NCI-H526 treated with DMSO at 0.1 percent for 48 hours (cell line): ENCODE measurements around the gene KCNIP4.

Source experiments
- DNase-seq: peaks from one replicate; lab custom pipeline; 2025; lab: John Stamatoyannopoulos, UW

Gene KCNIP4

GRCh38 chr4:21900211-21900610 lies 48.4 kb downstream of the KCNIP4 start:
- DNase-seq, result no peak

DNA sequence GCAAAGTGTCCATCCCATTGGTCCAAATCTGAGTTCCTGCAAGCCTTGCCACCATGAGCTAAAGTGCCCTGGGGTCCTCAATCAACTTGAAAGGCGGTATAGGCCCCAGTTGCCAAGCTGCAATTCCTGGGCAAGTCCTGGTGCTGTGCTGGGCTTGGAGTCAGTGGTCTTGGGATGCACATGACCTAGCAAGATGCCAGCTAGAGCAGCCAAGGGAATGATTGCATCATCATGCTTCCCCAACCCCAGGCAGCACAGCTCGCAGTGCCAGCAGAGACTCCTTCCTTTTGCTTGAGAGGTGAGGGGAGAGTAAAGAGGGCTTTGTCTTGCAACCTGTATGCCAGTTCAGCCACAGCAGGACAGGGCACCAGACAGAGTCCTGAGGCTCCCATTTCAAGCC lies 50.5 kb downstream of the KCNIP4 start:
- no peak for DNase-seq

GRCh38 chr4:21896767-21897166 lies 51.8 kb downstream of the KCNIP4 start:
- DNase-seq, result no peak

- DNase-seq, result no peak
These were observed 55.4 kb downstream of the KCNIP4 start for GRCh38 chr4:21893136-21893535.

GRCh38 chr4:21890231-21890630 lies 58.3 kb downstream of the KCNIP4 start:
- no peak for DNase-seq

GRCh38 chr4:21888195-21888976 lies 60.2 kb downstream of the KCNIP4 start:
- no peak for DNase-seq

- DNase-seq, result no peak
These were observed 61.1 kb downstream of the KCNIP4 start for GRCh38 chr4:21887481-21887880.

- DNase-seq, result no peak
These were observed 62.8 kb downstream of the KCNIP4 start for GRCh38 chr4:21885770-21886169.

DNA sequence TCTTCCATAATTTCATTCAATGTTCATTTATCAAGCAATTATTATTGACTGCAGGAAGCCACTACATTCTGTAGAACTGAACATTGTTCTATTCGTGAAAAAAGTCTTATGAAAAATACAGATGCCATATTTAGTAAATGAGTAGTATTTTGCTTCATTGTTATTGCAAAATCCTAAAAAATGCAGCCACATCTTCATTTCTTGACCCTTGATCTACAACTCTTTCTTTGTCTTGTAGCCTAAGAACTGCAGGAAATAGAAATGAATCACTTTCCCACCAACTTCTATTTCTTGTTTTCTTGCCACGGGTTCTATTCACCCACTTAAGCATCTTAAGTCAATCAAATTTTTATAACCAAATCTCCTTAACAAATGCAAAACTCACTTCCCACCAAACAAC lies 63.3 kb downstream of the KCNIP4 start:
- DNase-seq, result no peak

DNA sequence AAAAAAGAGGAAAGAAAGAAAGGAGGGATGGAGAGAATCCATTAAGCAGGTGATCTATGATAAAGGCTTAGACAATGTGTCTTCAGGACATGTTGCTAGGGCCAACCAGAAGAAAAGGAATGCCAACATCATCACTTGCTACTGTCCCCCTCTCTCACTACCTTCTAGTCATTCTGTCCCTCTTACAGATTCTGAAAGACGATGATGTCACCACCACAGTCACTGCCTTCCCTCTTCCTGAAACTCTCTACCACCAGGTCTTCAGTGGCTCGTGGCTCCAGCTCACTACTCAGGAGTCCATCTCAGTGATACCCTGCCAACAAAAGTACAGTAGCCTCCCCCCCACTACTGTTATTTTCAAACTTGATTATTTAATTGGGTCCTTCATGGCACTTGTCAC lies 64.0 kb downstream of the KCNIP4 start:
- DNase-seq, result no peak

DNA sequence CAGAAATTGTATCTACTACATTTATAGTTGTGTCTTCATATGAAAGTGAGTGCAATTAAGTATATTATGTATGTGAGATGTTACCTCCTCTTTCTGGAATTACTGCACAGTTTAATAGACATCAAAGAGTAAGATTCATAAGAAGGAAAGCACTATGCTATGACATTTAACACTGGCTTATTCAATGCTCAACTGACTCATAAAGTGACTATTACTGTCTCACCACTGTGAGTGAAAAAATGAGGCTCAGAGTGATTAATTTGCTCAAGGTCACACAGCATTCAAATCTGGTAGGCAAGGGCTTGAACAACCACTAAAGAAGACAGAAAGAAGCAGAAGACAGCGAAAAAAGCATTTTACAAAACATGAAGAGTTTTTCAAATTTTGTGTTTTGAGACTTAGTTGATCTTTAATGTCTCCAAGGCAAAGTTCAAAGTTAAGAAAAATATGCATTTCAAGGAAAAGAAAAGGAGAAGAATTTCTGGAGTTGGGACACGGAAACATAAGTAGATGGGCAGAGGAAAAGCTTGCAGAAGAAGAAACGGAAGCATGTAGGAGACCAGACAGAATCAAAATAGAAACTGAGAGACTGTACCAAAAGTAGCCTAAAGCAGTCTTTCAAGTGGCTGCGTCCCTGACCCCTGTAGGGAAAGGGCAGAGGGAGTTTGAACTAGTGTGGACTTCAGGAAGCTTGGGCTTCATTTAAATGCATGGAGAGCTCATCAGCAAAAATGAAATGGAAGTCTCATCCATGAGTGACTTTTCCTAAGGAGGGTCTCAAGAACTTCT lies 66.3 kb downstream of the KCNIP4 start:
- no peak for DNase-seq

DNA sequence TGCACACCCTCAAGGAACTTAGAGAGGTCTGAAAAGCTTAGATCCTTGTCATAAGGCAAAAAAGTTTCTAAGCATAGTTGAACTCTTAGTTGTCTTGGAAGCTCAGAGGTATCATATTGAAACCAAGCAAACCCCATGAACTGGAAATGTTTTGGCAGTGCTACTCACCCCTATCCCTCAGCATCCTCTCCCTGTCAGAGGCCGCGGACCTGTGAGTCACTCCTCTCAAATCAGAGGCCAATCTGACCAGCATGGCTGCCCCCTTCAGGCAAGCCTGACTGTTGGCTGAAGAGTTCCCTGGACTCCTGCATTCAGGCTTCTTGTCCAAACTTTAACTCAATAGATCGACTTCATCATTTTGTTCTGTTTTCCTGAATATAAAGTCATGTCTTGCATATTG lies 69.4 kb downstream of the KCNIP4 start:
- DNase-seq, result no peak

DNA sequence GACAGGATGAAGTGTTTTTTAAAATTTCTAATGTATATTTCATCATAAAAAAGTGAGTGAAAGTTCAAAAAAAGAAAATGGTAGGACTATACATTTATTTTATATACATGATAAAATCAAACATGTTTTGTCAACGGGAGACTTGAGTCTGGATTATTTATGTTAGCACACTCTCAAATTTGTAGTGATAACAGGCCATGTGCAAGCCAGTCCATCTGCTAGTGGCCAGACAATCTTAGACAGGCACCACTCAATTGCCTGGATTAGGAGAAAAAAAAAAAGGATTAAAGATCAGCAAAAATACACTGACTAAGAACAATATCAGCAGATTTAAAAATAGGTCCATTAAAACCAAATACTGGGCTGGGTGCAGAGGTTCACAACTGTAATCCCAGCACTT lies 71.9 kb downstream of the KCNIP4 start:
- DNase-seq, result no peak

GRCh38 chr4:21873145-21873544 lies 75.4 kb downstream of the KCNIP4 start:
- no peak for DNase-seq

DNA sequence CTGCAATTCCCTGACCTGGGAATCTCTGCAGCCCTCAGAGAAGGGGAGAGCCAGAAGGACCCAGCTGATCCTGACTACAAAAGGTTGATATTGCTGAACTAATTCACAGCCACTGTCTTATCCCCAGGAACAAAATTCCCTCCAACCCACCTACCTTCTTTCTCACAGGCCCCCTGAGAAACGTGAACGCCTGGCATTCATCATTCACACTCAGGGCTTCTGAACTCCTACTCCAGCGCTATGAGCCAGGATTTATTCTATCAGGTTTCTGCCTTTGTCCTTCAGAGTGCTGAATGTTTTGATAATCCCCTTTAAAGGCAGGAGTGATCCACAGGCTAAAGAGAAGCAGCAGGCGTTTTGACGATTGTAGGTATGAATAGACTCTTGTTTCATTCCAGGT lies 76.5 kb downstream of the KCNIP4 start:
- no peak for DNase-seq

- peak; percentile 63 for DNase-seq
These were observed 78.4 kb downstream of the KCNIP4 start for GRCh38 chr4:21869978-21870745.

DNA sequence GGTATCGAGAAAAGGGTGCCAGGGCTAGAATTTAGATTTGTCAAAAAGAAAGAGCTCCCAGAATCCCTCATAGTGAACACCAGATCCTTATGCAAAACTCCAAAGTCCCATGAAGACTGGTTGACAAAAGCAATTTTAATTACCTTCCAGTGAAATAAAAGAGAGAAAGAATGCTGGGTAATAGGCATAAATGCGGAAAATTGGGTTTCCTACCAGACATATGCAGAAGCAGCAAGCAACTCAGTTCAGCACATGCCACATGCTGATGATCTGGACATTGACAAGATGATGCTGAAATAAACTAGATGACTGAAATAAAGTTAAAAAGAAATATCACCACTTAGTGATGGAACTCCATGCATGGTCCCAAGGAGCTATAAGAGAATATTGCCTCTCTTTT lies 83.9 kb downstream of the KCNIP4 start:
- no peak for DNase-seq

DNA sequence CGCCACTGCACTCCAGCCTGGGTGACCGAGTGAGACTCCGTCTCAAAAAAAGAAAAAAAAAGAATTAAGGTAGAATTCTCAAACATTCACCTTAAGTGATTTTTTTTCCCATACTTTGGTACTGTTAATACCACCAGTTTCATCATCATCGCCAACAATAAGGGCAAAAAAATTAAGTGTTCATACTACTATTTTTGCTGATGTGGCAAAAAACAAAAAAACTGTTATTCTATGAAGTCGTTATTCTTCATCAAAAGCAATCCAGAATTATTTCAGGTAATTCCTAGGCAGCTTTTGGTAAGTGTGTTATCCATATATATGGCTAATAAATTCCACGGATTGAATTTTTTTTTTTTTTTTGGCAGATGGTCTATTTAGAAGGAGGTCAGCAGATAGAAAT lies 85.7 kb downstream of the KCNIP4 start:
- no peak for DNase-seq

- no peak for DNase-seq
These were observed 89.6 kb downstream of the KCNIP4 start for GRCh38 chr4:21858971-21859370.

- no peak for DNase-seq
These were observed 91.8 kb downstream of the KCNIP4 start for GRCh38 chr4:21856754-21857153.

DNA sequence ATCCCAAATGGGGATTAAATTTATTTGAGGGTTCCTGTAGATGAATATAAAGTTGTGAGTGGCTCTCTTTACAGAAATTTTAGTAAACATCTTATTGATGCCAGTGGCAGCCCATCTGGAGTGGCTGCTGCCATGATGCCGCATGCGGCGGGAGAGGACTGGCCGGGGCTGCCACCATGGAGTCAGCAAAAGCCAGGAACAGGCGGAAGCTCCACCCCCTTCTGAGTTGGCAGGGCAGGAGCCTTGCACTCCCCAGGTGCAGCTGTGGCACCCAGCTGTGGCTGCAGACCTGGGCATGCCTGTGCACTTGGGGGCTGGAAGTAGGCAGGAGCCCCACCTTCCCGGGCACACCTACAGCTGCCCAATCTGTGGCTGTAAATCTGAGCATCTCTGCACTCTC lies 92.3 kb downstream of the KCNIP4 start:
- no peak for DNase-seq

DNA sequence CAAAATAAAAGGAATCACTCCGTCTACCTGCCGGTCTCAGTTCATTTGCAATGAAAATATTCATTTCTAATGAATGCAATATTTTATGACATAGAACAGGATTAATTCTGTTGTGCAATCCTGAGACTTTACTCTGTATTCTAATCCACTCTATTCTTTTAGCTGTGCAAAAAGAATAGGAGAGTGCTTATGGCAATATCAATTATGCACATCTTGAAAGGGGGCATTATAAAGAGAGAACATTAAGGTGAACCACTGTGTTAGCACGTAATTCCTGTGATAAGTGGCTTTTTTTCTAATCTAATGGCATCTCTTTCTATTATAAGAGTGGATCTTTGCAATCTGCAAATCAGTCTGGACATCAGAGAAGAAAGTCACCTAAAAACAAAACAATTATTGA lies 99.5 kb downstream of the KCNIP4 start:
- no peak for DNase-seq

DNA sequence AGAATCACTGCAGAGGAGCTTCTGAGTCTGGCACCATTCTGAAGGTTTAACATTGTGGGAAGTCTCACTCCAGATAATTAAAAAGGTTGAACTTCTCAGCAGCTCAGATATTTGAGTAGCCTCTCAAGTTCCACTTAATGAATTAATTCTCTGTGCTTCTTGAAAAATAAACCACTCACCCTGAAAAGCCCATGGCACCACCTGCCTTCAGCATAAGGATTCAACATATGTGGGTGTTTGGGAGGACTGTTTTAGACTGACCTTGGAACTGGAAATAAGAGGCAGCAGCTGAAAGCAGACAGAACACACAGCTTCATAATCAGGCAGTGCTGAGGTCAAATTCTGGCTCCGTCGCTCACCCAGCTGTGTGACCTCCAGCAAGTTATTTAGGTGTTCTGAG lies 100.6 kb downstream of the KCNIP4 start:
- DNase-seq, result no peak
